Rectal smooth muscle tissue (tissue), 1 donor: Measurements from ENCODE around the gene ERCC3.
"Not testable (repeated sequence)": the region's sequence is repeated elsewhere in the genome, so short reads cannot be mapped to it uniquely, and the experiment has no call there.

Experiments used
- H3K27ac ChIP-seq: one replicate; pipeline ENCODE4 v1.7.0; 2013; ENCODE audit warnings: low read depth, low read length, inconsistent platforms
- H3K27me3 ChIP-seq: one replicate; pipeline ENCODE4 v1.7.0; 2013; ENCODE audit warnings: low read length; ENCODE audit not compliant: control insufficient read depth, insufficient read depth
- H3K36me3 ChIP-seq: one replicate; pipeline ENCODE4 v1.7.0; 2013; ENCODE audit warnings: low read length; ENCODE audit not compliant: control insufficient read depth, insufficient read depth
- H3K4me1 ChIP-seq: one replicate; pipeline ENCODE4 v1.7.0; 2013; ENCODE audit warnings: low read length; ENCODE audit not compliant: control insufficient read depth, insufficient read depth
- H3K4me3 ChIP-seq: one replicate; pipeline ENCODE4 v1.7.0; 2013; ENCODE audit warnings: low read length
- H3K9ac ChIP-seq: one replicate; pipeline ENCODE4 v1.7.0; 2013; ENCODE audit warnings: low read length

ERCC3 gene

DNA sequence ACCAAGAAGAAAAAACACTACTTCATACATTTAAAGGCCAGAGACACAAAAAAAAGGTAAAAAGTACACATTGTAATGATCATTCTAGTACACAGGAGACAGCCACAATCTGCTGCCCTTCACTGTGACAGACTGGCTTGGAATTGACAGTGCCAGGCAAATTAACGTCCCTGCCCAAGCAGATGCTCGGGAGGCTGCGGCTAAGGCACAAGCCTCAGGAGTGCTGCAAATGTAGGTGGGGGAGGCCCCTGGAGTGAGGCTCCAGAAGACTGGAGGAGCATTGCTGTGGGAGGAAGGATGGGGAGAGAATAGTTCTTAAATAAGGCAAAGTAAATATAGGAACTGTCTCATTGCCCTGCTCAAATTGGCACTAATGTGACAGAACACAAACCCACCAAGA, 18.6 kb downstream of the ERCC3 start:
- Histone ChIP-seq H3K27me3 (no peaks in the 10 kb centered on the region), H3K36me3 (peaks cover 46% of the 10 kb centered on the region), H3K9ac (no peak overlapping the region), H3K4me3 (no peak overlapping the region), H3K4me1 (no peaks in the 10 kb centered on the region), H3K27ac (no peak overlapping the region)

DNA sequence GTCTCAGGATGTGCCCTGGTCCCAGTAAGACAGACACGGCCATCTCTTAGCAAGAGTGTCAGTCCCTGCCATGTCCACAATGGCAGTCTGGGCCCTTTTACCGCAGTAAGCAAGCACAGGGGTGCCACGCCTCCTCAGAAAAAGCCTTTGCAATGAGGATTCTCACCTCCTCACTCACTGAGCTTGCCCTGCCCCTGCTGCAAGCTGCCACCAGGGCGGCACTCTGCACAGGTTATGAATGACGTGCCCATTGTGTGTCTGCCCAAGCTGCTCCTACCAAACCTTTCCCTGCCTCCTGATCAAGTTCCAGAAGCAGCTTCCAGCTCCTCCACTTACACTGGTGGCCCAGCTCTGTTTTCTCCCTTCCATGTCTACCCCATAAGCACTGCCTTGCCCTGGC, 23.3 kb downstream of the ERCC3 start:
- Histone ChIP-seq H3K4me3 (no peak overlapping the region), H3K9ac (no peak overlapping the region), H3K27me3 (no peaks in the 10 kb centered on the region), H3K4me1 (no peaks in the 10 kb centered on the region), H3K27ac (no peak overlapping the region), H3K36me3 (peaks cover 26% of the 10 kb centered on the region)

DNA sequence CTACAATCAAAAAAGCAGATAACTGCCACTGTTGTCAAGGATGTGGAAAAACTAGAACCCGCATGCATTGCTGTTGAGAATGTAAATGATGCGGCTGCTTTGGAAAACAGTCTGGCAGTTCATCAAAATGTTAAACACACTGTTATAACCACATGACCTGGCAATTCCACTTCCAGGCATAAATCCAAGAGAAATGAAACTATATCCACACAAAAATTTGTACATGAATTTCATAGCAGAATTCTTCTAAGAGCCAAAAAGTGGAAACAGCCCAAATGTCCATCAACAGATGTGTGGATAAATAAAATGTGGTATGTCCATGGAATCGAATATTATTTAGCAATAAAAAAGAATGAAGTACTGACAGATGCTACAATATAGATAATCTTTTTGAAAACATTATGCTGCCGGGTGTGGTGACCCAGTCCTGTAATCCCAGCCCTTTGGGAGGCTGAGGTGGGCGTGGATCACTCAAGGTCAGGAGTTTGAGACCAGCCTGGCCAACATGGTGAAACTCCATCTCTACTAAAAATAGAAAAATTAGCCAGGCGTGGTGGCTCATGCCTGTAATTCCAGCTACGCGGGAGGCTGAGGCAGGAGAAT, 32.0 kb downstream of the ERCC3 start:
- H3K27me3 ChIP-seq = no peaks in the 10 kb centered on the region
- H3K4me1 ChIP-seq = no peaks in the 10 kb centered on the region
- H3K4me3 ChIP-seq = no peak overlapping the region
- H3K9ac ChIP-seq = no peak overlapping the region
- H3K27ac ChIP-seq = no peak overlapping the region
- H3K36me3 ChIP-seq = peaks cover 27% of the 10 kb centered on the region

DNA sequence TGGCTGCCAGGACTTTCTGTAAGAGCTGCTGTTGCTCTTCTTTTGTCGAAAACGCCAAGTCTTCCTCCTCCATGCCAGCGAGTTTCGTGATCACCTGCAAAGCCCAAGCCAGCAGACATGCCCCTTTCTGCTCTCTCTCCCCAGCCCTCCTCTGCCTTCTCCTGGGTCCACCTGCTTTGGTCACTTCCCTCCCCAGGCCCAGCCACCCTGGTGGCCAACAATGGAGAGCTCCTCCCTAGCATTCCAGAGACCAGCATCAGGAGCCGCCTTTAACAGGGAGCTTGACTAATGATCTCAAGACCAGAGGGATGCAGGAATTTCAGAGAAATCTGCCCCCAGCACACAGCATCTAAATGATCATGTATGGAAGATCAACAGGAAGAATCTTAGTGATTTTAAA, 34.6 kb downstream of the ERCC3 start:
- no peak overlapping the region for H3K4me3 ChIP-seq
- peaks cover 27% of the 10 kb centered on the region for H3K36me3 ChIP-seq
- no peak overlapping the region for H3K27ac ChIP-seq
- H3K4me1 ChIP-seq = no peaks in the 10 kb centered on the region
- H3K9ac ChIP-seq = no peak overlapping the region
- no peaks in the 10 kb centered on the region for H3K27me3 ChIP-seq

DNA sequence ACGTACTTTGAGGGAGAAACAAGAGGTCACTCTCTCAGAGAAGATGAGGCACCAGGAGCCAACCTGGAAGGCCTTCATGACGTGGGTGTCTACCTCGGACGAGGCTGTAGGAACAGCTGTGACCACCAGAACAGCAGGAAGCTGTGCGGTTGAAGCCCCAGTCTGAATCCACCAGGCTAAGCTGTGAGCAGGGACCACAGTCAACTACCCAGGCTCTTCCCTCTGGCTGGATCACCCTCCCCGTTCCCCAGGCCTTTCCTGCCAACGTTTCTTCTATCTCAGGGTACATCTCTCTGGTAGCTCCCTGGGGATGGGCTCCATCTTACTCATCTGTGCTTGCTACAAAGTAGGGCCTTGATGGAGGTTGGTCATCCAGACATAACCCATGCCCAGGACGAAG, 37.1 kb downstream of the ERCC3 start:
- Histone ChIP-seq H3K9ac (no peak overlapping the region), H3K4me1 (no peaks in the 10 kb centered on the region), H3K27ac (no peak overlapping the region), H3K4me3 (no peak overlapping the region), H3K27me3 (no peaks in the 10 kb centered on the region), H3K36me3 (peaks cover 27% of the 10 kb centered on the region)

DNA sequence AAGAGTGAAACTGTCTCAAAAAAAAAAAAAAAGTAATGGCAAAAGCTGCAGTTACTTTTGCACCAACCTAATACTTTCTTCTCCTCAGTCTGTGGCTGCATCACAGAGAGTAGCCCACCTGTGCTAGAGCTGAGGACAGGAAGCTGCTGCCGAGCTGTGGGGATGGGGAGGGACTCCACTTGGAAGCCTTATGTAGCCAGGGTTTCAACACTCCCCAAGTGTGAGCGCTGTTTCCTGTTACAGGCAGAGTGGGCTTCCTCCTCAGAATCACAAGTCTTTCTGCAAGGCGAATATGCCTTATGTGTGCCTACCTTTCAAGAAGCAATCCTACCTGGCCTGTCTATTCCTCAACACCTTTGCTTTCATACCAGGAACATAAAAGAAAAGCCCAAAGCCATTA, 37.6 kb downstream of the ERCC3 start:
- Histone ChIP-seq H3K27ac (no peak overlapping the region), H3K4me1 (no peaks in the 10 kb centered on the region), H3K4me3 (no peak overlapping the region), H3K27me3 (no peaks in the 10 kb centered on the region), H3K36me3 (peaks cover 27% of the 10 kb centered on the region), H3K9ac (no peak overlapping the region)

DNA sequence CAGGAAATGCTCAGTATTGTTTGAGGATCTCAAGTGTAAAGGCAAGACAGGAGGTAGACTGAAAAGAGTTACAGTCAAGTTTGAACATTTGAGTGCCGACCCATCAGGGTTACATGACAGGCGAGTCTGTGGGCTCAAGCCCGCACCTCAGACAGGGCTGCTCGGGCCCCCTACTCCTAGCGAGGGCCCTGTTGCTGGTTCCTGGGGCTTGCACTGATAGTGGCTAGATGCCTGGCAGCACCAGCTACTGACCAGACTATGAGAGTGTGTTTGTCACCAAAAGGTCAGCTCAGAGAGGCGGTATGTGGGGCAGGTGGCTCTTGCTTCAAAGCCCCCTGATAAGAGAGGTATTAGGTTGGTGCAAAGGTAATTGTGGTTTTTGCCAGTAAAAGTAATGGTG, 38.2 kb downstream of the ERCC3 start:
- Histone ChIP-seq H3K27me3 (no peaks in the 10 kb centered on the region), H3K4me1 (no peaks in the 10 kb centered on the region), H3K27ac (no peak overlapping the region), H3K9ac (no peak overlapping the region), H3K36me3 (peaks cover 23% of the 10 kb centered on the region), H3K4me3 (no peak overlapping the region)

DNA sequence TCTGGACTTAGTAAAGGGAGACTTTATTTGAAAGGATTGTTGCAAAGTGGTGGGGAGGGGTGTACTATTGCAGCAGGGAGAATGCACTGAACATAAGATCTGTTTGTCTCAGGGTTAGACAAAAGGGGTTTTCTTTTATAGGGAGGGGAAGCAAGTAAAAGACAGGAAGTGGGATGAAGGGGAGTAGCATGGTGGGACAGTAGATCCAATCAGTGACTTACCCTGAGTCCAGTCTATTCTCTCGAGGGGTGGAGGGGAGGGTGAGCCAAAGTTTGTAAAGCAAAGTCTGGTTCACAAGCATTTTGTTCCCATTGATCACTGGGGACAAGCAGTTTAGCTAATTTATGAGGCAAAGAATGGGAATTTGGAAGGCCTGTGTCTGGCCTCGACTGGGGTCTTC, 38.8 kb downstream of the ERCC3 start:
- H3K27ac ChIP-seq = no peak overlapping the region

DNA sequence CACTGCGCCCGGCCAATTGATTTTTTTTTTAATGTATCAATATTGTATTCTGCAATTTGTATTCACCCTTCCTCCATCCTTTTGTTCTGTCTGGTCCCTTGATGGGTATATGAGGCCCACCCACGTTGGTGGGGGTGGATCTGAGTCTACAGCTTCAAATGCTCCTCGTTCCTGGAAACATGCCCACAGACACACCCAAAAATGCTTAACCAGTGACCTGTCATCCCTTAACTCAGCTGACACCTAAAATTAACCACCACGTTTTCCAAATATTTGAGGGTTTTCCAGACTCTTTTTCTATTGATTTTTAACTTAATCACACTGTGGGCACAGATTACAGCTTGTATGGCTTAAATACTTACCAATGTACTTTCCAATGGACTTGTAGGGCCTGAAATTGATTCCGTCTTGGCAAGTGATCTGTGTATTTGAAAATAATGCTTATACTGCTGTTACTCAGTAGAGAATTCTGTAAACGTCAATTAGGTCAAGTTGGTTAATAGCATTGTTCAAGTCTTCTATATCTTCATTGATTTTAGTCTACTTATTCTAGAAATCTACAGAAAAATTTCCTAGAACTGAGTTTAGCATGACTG, 39.5 kb downstream of the ERCC3 start:
- no peak overlapping the region for H3K27ac ChIP-seq
- H3K36me3 ChIP-seq = peaks cover 12% of the 10 kb centered on the region
- H3K9ac ChIP-seq = no peak overlapping the region
- no peak overlapping the region for H3K4me3 ChIP-seq
- no peaks in the 10 kb centered on the region for H3K27me3 ChIP-seq
- no peaks in the 10 kb centered on the region for H3K4me1 ChIP-seq

More for the DNA sequence above, 38.8 kb downstream of the ERCC3 start:
- Histone ChIP-seq H3K27me3 (no peaks in the 10 kb centered on the region), H3K9ac (no peak overlapping the region), H3K4me3 (no peak overlapping the region), H3K4me1 (no peaks in the 10 kb centered on the region), H3K36me3 (peaks cover 18% of the 10 kb centered on the region)

DNA sequence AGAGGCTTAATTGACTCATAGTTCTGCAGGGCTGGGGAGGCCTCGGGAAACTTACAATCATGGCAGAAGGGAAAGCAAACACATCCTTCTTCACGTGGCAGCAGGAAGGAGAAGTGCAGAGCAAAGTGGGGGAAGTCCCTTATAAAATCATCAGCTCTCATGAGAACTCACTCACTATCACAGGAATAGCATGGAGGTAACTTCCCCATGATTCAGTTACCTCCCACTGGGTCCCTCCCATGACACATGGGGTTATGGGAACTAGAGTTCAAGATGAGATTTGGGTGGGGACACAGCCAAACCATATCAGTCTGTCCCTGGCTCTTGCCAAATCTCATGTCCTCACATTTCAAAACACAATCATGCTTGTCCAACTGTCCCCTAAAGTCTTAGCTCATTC, 52.8 kb downstream of the ERCC3 start:
- H3K36me3 ChIP-seq, H3K27ac ChIP-seq, H3K4me3 ChIP-seq, H3K9ac ChIP-seq, H3K4me1 ChIP-seq, H3K27me3 ChIP-seq: not testable (repeated sequence)

DNA sequence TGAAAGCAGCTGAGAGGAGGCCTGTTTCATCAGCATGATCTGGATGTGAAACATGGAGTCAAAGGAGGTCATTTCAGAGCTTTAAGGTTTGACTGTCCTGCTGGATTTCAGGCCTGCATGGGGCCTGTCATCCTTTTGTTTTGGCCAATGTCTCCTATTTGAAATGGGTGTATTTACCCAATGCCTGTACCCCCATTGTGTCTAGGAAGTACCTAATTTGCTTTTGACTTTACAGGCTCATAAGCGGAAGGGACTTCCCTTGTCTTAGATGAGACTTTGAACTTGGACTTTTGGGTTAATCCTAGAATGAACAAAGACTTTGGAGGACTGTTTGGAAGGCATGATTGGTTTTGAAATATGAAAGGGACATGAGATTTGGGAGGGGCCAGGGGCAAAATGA, 54.5 kb downstream of the ERCC3 start:
- Histone ChIP-seq H3K4me1 (no peaks in the 10 kb centered on the region), H3K27ac (no peak overlapping the region), H3K36me3 (no peaks in the 10 kb centered on the region), H3K9ac (no peak overlapping the region), H3K27me3 (no peaks in the 10 kb centered on the region), H3K4me3 (no peak overlapping the region)

DNA sequence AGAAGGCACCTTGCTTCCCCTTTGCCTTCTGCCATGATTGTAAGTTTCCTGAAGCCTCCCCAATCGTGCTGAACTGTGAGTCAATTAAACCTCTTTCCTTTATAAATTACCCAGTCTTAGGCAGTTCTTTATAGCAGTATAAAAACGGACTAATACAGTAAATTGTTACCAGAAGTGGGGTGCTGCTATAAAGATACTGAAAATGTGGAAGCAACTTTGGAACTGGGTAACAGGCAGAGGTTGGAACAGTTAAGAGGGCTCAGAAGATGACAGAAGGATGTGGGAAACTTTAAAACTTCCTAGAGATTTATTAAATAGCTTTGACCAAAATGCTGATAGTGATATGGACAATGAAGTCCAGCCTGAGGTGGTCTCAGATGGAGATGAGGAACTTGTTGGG, 56.2 kb downstream of the ERCC3 start:
- H3K4me1 ChIP-seq, H3K36me3 ChIP-seq, H3K27ac ChIP-seq, H3K27me3 ChIP-seq, H3K9ac ChIP-seq, H3K4me3 ChIP-seq: not testable (repeated sequence)

DNA sequence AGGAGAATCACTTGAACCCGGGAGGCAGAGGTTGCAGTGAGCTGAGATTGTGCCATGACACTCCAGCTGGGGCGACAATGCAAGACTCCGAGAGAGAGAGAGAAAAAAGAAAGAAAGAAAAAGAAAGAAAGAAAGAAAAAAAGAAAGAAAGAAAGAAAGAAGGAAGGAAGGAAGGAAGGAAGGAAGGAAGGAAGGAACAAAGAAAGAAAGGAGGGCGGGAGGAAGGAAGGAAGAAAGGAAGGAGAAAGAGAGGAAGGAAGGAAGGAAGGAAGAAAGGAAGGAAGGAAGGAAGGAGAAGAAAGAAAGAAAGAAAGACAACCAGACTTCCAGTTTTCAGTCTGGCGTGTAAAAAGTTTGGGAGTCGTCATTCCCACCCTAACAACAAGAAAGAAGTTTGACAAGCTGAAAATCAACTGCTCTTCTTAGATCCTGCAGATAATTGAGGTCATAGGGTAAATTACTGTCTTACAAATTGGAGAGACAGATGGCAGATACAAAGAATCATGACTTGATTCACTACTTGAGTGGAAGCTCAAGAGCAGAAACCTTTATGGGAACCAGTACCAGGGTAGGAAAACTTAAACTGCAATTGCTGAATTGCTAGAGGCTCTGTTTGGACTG, 58.8 kb downstream of the ERCC3 start:
- Histone ChIP-seq H3K9ac (no peak overlapping the region), H3K4me1 (no peaks in the 10 kb centered on the region), H3K4me3 (no peak overlapping the region), H3K27ac (no peak overlapping the region), H3K36me3 (no peaks in the 10 kb centered on the region), H3K27me3 (no peaks in the 10 kb centered on the region)
